PFSK-1 (cell line): ENCODE results near the gene WFIKKN1.

Experiments
- FOXP2 ChIP-seq: optimal IDR thresholded peaks from 2 replicates; pipeline ENCODE3; 2011; ENCODE audit warnings: borderline replicate concordance, control low read depth, inconsistent platforms; ENCODE audit not compliant: insufficient read depth; ENCODE audit errors: extremely low read length, extremely low read depth
- POLR2AphosphoS5 ChIP-seq: IDR thresholded peaks from 2 replicates; pipeline ENCODE4 v1.6.1; 2012; ENCODE audit warnings: low read depth, mild to moderate bottlenecking, control low read depth, low read length, moderate library complexity
- SIN3A ChIP-seq: IDR thresholded peaks from 2 replicates; pipeline ENCODE4 v1.6.1; 2012; ENCODE audit warnings: mild to moderate bottlenecking, low read length, moderate library complexity, borderline replicate concordance; ENCODE audit not compliant: insufficient read depth
- TAF1 ChIP-seq: IDR thresholded peaks from 2 replicates; pipeline ENCODE4 v1.6.1; 2012; ENCODE audit warnings: low read length, control low read depth, borderline replicate concordance; ENCODE audit not compliant: insufficient read depth
- TF ChIP-seq, protein P1 (sequence below), 2 experiments: IDR thresholded peaks; 2 replicates each; pipeline versions ENCODE4 v1.6.1 to v1.8.0; 2011 to 2012; ENCODE audit warnings: low read depth in 2 of 2, low read length in 2 of 2, control low read depth in 1 of 2, inconsistent platforms in 1 of 2, mild to moderate bottlenecking in 1 of 2, moderate library complexity in 1 of 2; ENCODE audit not compliant: insufficient read depth in 1 of 2

DNA sequence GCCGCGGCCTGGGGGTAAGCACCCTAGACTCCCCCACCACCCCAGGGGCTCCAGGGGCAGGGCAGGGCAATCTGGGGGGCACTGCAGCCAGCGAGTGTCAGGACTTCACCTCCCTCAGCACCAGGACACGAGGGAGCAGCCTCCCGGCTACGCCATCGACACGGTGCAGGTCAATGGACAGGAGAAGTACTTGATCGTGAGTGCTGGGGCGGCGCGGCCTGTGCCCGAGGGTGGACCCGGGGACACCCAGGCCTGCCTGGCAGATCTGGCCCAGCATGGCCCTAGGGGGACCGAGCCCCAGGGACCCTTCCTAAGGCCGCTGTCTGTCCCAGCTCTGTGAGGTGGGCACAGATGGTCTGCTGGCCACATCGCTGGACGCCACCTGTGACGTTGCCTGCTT is 41.6 kb downstream of the WFIKKN1 start:
- TF ChIP-seq POLR2AphosphoS5 (no peak), TAF1 (no peak), SIN3A (no peak), FOXP2 (no peak)
- TF ChIP-seq, protein P1, sequence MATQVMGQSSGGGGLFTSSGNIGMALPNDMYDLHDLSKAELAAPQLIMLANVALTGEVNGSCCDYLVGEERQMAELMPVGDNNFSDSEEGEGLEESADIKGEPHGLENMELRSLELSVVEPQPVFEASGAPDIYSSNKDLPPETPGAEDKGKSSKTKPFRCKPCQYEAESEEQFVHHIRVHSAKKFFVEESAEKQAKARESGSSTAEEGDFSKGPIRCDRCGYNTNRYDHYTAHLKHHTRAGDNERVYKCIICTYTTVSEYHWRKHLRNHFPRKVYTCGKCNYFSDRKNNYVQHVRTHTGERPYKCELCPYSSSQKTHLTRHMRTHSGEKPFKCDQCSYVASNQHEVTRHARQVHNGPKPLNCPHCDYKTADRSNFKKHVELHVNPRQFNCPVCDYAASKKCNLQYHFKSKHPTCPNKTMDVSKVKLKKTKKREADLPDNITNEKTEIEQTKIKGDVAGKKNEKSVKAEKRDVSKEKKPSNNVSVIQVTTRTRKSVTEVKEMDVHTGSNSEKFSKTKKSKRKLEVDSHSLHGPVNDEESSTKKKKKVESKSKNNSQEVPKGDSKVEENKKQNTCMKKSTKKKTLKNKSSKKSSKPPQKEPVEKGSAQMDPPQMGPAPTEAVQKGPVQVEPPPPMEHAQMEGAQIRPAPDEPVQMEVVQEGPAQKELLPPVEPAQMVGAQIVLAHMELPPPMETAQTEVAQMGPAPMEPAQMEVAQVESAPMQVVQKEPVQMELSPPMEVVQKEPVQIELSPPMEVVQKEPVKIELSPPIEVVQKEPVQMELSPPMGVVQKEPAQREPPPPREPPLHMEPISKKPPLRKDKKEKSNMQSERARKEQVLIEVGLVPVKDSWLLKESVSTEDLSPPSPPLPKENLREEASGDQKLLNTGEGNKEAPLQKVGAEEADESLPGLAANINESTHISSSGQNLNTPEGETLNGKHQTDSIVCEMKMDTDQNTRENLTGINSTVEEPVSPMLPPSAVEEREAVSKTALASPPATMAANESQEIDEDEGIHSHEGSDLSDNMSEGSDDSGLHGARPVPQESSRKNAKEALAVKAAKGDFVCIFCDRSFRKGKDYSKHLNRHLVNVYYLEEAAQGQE (IDR thresholded peaks at IDR 0.05; ENCODE audit: insufficient read depth in 1 of 2, low read depth in 2 of 2, low read length in 2 of 2): no peak
